NCI-H1048 (cell line): ENCODE measurements around the gene ELFN1.

Source experiments
- DNase-seq: peaks from one replicate; lab custom pipeline; 2025; lab: John Stamatoyannopoulos, UW

Gene ELFN1

DNA sequence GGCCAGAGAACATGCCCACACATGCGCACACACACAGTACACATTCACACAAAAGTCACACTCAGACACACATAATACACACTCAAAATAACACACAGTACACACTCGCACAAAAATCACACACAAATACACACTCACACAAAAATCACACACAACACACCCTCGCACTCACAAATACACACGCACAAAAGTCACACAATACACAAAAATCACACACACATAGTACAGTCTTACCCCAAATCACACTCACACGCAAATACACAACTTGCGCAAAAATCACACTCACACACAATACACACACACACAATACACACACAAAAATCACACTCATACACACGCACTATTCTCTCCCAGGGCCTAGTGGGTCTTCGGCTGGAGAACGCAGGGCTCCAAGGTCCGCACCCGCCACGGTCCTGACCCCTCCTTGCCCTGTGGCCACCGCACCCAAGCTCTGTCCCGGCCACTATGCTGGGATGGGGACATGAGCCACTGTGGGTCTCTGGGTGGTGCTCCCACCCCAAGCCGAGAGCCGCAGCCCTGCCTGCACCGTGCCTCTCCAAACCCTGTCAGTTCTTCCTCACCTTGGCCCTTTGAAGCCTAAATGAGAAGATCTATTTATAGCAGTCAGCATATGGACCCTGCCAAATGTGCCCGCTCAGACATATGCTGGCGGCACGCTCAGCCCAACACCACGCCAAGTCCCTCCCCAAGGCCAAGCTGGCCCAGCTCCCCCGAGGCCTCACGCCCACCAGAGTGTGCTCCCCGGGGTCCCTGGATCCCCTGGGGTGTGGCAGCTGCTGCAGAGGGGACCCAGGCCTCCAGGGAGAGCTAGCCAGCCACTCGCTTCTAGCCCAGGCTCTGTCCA, 55.9 kb downstream of the ELFN1 start:
- DNase-seq: no peak

GRCh38 chr7:1727079-1727478, 57.0 kb downstream of the ELFN1 start:
- no peak for DNase-seq

DNA sequence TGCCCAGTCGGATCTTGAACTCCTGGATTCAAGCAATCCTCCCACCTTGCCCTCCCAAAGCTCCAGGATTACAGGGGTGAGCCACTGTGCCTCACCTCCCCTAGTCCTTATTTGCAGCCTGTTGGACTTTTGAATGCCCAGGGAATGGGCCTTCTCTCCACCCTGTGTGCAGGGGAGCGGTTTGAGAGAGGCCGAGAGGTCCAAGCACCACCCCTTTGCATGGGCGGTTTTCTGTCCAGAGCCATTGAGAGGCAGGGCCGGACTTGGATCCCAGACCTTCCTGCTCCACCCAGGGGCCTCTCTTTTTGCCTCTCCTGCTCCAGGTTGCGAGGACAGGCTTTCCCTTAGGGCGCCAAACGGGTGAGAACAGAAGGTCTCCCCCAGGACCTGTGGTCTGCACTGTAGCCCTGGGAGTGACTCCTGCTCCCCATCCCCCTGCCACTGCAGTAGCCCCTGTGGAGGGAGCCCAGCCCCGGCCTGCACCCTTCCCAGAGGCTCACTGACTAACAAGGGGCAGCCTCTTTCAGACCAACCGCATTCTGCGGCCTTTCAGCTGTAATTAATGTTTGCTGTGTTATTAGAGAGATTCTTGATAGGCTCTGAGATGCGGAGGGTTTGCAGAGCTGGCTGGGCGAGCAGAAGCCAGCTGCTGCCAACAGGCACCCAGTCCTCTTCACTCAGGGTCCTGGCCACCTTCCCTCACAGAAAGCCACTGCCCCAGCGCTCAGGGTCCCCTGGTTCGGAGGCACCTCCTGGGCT, 57.9 kb downstream of the ELFN1 start:
- no peak for DNase-seq

GRCh38 chr7:1729183-1729582, 59.1 kb downstream of the ELFN1 start:
- DNase-seq: no peak

DNA sequence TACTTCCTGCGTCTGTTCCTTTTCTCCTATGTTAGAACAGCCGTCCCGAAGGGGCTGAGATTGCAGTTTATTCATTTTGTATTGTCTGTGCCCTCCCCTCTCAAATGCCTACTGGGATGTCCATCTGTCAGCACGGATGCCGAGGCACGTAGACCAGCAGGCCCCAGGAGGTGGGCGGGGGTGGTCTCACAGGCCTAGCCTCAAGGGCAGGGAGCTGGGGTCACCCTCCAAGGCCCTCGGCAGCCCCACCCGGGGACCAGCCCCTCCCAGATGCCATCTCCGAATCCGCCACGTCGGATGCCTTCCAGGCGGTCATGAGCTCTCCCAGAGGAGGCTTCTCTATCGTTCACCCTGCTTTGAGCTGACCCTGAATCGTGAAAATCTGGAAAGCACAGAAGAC, 59.7 kb downstream of the ELFN1 start:
- no peak for DNase-seq

DNA sequence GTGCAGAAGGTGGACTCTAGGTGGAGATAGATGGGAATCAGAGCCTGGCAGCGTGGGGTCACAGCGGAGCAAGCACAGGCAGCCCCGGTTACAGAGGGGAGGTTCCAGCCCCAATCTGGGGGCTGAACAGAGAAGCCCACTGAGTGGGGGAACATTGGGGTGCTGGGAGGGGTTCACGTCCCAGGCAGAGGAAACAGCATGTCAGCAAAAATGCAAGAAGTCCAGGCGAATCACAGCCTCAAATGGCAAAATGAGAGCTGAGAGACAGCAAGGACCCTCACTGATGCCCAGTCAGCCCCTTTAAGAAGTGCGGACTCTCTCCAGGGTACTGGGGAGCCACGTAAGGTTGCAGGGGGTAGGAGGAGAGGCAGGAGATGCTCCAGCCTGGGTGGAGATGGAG, 62.0 kb downstream of the ELFN1 start:
- DNase-seq: no peak

DNA sequence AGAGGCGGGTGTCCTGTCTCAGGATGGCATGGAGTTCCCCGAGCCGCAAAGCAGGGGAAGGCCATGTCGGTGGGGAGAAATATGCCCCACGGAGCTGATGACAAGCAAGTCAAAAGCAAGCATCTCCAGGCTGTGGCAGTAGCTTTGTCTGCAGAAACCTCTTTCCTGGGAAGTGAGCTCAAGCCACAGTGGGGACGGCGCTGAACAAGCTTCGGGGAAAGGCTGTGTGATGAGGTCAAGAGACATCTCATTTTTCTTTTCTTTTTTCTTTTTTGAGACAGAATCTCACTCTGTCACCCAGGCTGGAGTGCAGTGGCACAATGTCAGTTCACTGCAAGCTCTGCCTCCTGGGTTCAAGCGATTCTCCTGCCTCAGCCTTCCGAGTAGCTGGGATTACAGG, 62.6 kb downstream of the ELFN1 start:
- DNase-seq: no peak

DNA sequence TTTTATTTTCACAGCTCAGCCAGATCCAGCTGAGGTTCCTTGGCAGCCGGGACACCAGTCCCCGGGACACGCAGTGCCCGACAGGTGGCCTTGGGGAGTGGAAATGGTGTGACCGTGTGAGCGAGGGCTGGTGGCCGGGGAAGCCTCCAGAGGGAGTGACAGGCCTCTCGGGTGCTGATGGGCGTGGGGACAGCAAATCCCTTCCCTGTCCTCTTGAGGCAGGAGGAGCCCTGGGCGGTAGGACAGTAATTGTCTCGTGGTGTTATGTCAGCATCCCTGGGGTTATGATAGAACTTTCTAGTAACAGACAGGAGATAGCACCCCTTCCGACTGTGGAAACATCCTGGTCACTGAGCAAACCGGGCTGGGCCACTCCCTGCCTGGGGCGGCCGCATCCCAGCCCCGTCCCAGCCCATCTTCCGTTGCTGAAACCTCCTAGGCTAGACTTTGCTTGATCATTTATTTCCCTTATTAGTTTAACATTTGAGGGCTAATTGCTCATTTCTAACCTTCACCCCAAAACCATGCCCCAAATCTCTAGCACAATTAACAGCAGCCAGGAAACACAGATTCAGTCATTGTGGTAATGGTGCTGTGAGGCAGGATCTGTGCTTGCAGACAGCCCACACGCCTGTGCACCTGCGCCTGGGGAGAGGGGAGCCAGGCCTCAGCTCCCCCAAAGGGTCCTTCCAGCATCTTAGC, 63.3 kb downstream of the ELFN1 start:
- no peak for DNase-seq

DNA sequence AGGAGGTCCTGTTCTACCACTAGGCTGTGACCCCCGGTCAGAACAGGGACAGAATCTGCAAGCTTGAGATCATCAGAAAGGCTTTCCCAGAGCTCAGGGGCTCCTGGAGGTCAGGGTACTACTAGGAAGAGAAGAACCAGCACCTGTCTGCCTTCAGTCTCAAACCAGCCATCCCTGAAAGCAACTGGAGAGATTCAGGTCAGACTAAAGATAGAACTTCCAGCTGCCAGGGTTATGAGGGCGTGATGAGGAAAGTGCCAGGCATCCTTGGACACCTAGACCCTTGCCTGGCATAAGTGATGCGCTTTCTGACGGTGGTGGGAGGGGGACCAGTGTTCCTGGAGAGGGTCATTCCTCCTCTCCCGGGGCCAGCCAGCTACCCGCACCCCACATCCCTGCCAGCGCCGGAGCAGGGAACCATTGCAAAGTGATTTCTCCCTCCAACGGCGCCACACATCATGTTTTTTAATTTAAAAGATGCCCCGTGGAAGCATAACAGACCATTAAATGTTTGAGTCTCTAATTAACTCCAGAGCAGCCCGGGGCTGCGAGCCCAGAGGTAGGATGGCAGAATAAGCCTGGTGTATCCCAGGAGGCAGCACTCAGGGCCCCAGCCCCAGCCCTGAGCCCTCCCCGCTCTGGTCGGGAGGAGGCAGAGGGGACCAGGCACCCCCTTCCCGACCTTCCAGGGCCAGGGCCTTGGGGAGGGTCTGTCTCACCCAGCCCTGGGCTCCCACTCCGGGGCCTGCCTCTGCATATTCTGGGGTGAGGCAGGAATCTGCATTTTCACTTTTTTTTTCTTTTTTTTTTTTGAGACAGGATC, 64.0 kb downstream of the ELFN1 start:
- no peak for DNase-seq

GRCh38 chr7:1735262-1735661, 65.2 kb downstream of the ELFN1 start:
- no peak for DNase-seq

DNA sequence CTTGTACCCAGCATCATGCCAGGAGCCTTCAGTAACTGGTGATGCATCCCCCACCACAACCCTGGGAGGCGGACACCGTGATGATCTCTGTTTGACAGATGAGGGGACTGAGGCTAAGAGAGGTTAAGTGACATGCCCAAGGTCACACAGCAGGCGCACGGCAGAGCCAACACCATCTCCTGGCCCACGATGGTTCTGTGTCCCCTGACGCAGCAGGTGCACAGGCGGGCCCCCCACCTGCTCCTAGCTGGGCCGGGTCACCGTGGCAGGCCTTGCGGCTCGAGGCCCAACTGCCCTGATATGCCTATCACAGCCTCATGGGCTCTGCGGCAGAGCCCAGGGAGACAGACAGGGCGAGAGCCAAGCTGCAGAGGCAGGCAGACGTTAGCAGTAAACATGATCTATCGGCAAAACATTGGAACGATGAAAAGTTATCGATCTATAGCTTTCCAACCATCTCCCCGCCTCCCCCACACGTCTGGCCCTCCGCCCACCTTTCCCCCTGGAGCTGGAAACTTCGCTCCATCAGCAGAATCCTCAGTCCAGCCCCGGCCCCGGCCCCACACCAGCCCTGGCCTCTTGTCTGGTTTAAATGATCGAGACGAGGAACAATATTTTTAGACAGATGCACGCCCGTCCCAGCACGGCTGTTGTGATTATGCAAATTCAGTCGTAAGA, 65.9 kb downstream of the ELFN1 start:
- DNase-seq: no peak

GRCh38 chr7:1736484-1736817, 66.4 kb downstream of the ELFN1 start:
- no peak for DNase-seq

- DNase-seq: no peak
Observed at GRCh38 chr7:1736830-1737229, 66.8 kb downstream of the ELFN1 start.

DNA sequence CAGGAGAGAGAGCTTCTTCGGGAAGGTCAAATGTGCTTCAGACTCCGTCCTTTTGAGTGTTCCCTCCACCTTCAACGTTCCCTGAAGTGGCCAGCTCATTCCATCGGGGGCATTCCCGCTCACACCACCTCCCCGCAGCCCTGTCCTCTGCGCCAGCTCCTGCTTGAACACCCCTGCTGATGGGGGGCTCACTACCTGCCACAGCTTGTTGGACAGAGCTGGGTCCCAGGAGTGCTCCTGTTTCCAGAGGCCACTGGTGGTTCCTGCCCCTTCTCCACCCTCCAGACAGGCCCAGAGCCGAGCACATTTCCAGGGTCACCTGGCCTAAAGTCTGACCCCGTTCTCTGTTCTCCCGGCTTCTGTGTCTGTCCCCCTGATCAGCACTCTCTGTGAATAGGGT, 67.4 kb downstream of the ELFN1 start:
- DNase-seq: no peak

GRCh38 chr7:1737956-1738355, 67.9 kb downstream of the ELFN1 start:
- no peak for DNase-seq

DNA sequence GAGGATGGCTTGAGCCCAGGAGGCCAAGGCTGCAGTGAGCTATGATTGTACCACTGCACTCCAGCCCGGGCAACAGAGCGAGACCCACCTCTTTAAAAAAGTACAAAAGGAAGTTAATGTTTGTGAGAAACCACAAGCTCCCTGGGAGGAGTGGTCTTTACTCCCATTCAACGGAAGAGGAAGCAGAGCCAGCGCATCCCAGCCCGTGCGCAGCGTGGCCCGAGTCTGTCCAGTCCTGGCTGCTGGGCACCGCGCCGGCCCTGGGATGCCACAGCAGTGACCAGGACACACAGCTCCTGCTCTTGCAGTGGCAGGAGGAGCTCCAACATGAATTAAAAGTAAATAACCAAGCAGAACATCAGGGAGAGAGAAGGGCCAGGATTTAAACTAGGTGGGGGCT, 68.4 kb downstream of the ELFN1 start:
- no peak for DNase-seq

DNA sequence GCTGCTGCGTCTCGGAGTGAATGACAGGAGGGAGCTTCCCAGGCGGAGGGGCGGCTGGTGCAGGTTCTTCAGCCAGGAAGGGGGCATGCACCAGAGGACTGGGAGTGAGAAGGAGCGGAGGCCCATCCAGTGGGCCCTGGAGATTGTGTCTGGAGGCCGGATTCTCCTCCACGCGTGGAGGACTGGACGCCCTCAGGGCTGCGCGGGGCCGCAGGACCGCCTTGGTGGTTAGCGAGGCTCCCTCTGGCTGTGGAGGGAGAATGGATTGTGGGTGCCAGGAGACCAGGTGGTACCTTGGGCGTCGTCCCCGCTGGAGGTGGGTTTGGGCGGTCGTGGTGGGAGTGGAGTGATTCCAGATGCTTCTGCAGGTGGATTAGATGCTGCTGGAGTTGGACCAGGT, 68.9 kb downstream of the ELFN1 start:
- no peak for DNase-seq

GRCh38 chr7:1739593-1739992, 69.5 kb downstream of the ELFN1 start:
- DNase-seq: no peak

DNA sequence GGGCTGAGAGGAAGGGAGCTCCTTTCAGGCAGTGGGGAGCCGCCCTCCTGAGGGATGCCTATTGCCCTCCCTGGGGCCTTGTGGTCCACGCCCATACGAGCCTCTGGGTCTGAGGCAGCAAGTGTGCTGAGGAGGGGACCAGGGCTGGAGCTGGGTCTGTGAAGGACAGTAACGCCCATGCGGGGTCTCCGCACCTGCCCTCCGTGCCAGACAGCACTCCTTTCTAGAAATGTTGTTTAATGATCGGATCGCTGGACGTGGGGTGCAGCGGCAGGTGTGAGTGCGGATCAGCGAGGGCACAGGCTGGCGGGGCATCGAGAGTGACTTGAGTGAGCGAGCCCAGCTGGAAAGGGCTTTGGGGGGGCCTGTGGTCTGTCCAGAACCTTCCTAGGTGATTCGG, 70.1 kb downstream of the ELFN1 start:
- no peak for DNase-seq

GRCh38 chr7:1741246-1741645, 71.2 kb downstream of the ELFN1 start:
- no peak for DNase-seq

GRCh38 chr7:1741751-1742554, 71.9 kb downstream of the ELFN1 start:
- DNase-seq: no peak
